T-helper 9 cell (primary cell): Measurements from ENCODE around the gene FGF11.

Source experiments
- DNase-seq: peaks from one replicate; pipeline ENCODE4 v3.0.0-alpha.2; 2020

The FGF11 gene

DNA sequence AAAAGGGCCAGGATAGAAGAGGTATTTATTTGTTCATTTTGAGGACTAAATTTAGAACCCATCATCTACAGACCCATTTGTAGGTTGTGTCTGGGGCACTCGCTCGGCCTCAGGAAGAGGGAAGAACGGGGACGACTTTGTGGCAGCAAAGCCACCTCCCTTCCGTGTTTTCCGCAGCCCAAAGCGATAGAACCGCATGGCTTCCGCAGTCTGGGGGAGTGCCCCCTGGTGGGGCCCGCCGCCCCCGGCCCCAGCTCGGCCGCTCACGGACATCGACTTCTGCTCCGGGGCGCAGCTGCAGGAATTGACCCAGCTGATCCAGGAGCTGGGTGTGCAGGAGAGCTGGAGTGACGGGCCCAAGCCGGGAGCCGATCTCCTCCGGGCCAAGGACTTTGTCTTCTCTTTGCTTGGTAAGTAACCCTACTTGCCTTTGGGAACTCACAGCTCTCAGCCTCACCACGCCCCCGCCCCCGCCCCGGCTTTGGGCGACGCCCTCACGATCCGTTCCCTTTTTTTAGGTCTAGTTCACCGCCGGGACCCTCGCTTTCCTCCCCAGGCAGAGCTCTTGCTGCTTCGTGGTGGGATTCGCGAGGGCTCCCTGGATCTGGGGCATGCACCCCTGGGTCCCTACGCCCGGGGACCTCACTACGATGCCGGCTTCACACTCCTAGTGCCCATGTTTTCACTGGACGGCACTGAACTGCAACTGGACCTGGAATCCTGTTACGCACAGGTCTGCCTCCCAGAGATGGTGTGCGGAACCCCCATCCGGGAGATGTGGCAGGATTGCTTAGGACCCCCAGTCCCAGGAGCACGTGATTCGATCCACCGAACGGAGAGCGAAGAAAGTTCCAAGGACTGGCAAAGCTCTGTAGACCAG, 3.4 kb upstream of the FGF11 start:
- peak; percentile 46 for DNase-seq

GRCh38 chr17:7436556-7437368, 2.5 kb upstream of the FGF11 start:
- DNase-seq = peak; percentile 66

GRCh38 chr17:7437369-7437863, 1.9 kb upstream of the FGF11 start:
- no peak for DNase-seq

- DNase-seq = peak; percentile 42
These were observed 1.2 kb upstream of the FGF11 start for GRCh38 chr17:7437950-7438614.

DNA sequence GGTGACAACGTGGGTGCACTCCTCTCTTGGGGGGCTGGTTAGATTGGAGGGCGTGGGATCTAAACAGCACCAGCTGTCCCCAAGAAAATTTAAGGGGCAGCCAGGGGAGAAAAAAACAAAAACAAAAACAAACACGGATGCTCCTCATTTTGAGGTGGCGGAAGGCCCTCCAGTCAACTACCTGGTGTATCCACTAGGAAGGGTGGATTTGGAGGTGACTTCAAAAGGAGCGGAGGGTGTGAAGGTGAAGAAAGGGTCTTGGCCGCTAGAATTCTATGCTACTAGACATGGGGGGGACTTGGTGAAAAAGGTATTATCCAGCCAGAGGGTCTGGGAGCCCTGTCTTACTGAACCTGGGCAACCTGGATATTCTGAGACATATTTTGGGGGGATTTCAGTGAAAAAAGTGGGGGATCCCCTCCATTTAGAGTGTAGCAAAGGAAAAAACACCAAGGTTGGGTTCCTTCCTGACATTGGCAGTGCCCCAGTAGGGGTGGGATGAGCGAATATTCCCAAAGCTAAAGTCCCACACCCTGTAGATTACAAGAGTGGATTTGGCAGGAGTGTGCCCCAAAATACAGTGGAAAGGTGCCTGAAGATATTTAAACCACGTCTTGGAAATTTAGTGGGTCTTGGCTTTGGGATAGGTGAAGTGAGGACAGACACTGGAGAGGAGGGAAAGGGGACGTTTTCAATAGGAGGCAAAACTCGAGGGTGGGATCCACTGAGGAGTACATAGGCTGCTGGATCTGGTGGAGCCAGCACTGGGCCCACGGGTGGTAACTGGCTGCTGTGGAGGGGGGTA, 454 bp upstream of the FGF11 start:
- DNase-seq = no peak

- DNase-seq = peak; percentile 27
These were observed 961 bp downstream of the FGF11 start for GRCh38 chr17:7440113-7440833.

DNA sequence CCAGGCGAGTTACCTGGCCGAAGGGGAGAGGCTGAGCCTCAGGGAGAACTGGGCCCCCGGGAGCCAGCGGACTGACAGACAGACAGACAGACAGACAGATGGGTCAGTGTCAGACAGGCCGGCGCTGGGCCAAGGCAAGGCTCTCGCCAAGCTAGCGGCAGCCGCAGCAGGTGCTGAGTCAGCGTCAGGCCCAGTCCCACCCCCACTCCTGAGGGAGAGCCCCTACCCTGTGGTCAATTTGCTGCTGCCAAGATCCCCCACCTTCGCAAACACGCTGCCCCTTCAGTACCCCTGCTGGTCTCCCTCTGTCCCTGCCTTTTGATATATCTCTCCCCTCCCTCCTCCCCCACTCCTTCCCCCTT, 1.5 kb downstream of the FGF11 start:
- DNase-seq = no peak

DNA sequence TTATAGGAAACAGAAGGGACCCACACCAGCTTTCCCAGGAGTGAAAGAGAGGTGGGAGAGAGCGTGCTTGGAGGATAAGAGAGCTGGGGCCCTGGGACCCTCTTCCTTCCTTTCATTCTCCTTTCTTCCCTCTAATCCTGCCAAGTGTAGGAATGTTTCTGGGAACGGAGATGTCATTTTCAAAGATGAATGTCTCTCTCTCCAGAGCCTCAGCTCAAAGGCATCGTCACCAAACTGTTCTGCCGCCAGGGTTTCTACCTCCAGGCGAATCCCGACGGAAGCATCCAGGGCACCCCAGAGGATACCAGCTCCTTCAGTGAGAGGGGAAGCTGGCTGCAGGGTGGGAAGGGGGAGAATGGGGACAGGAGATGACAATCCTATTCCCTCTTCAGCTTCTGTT, 2.0 kb downstream of the FGF11 start:
- DNase-seq = no peak

GRCh38 chr17:7442142-7442541, 2.8 kb downstream of the FGF11 start:
- no peak for DNase-seq

GRCh38 chr17:7443499-7444485, 4.5 kb downstream of the FGF11 start:
- no peak for DNase-seq

GRCh38 chr17:7444682-7445618, 5.6 kb downstream of the FGF11 start, which contains the start of gene CHRNB1:
TSS of gene CHRNB1 (plus strand) at chr17:7445061. CDS start at chr17:7445128, 67 bp downstream.
- DNase-seq = no peak

DNA sequence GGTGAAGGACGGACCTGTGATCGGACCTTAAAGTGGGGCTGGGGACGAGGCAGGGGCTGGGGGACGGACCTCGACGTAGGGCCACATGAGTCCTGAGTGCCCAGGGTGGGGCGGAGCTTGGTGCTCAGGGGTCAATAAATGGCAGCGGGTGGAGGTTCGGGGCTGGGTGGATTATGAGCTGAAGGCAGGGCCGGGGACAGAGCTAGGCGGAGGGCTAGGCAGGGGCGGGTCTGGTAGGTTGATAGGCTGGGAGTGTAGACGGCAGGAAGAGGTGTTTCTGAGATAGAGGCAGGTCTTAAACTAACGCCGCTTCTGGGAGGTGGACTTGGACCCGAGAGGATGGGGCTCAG, 6.3 kb downstream of the FGF11 start:
- peak; percentile 25 for DNase-seq

DNA sequence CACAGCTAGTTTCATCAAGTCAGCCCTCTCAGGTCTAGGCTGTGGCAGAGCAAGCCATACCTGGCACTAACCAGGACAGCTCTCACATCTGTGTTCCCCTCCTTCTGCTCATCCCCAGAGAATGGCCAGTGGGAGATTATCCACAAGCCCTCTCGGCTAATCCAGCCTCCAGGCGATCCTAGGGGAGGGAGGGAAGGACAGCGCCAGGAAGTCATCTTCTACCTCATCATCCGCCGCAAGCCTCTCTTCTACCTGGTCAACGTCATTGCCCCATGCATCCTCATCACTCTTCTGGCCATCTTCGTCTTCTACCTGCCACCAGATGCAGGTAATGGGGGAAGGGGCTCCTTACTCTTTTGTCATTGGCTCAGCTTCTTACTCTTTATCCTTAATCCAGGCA, 9.1 kb downstream of the FGF11 start:
- DNase-seq = no peak

GRCh38 chr17:7459961-7460545, 20.7 kb downstream of the FGF11 start:
- DNase-seq = no peak

DNA sequence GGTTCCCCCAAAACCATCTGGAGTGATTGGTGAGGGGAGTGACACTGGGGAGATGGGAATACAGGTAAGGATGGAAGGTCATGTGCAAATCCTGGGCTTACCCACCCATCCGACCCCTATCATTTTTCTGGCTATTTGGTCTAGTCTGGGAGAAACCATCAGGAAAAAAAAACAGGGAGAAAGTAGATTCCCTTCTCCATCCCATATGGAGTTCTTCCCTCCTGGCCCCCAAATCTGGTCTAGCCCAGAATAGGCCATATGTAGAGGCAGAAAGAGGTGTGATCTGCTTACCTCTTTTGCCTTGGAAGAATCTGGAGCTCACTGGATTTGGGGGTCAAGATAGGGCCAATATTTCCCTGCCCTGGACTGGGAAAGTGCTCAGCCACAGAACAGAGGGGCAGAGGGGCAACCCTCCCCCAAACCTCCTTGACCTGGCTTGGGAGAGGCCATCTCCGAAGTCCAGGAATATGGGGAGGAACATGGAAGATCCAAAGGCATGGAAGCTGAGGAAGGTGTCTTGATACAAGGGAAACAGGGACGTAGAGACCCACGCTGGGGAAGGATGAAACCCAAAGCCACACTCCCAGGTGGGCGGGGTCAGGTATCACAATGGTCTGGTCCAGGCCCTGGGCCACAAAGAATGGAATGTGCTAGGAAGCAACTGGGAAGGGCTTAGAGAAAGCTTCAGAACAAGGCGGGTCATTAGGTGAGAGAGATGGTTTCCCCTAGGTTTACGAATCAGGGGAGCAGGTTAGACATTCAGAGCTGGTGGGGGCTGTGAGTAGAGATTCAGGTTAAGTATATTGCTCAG, 21.7 kb downstream of the FGF11 start:
- no peak for DNase-seq

GRCh38 chr17:7462474-7463371, 23.4 kb downstream of the FGF11 start:
- no peak for DNase-seq

- no peak for DNase-seq
These were observed 24.1 kb downstream of the FGF11 start for GRCh38 chr17:7463372-7463846.
